ENCODE data around the gene ALKBH3.

ALKBH3 gene

GRCh38 chr11:43947815-43948214 is 67.2 kb downstream of the ALKBH3 start:
- TF ChIP-seq POLR2AphosphoS5 (IDR thresholded peaks at IDR 0.05; ENCODE audit: low read depth, low read length) = no peak
- TF ChIP-seq FOXP2 (optimal IDR thresholded peaks at IDR 0.05; ENCODE audit: borderline replicate concordance, extremely low read depth, extremely low read length, insufficient read depth) = no peak
- TF ChIP-seq, protein P1, sequence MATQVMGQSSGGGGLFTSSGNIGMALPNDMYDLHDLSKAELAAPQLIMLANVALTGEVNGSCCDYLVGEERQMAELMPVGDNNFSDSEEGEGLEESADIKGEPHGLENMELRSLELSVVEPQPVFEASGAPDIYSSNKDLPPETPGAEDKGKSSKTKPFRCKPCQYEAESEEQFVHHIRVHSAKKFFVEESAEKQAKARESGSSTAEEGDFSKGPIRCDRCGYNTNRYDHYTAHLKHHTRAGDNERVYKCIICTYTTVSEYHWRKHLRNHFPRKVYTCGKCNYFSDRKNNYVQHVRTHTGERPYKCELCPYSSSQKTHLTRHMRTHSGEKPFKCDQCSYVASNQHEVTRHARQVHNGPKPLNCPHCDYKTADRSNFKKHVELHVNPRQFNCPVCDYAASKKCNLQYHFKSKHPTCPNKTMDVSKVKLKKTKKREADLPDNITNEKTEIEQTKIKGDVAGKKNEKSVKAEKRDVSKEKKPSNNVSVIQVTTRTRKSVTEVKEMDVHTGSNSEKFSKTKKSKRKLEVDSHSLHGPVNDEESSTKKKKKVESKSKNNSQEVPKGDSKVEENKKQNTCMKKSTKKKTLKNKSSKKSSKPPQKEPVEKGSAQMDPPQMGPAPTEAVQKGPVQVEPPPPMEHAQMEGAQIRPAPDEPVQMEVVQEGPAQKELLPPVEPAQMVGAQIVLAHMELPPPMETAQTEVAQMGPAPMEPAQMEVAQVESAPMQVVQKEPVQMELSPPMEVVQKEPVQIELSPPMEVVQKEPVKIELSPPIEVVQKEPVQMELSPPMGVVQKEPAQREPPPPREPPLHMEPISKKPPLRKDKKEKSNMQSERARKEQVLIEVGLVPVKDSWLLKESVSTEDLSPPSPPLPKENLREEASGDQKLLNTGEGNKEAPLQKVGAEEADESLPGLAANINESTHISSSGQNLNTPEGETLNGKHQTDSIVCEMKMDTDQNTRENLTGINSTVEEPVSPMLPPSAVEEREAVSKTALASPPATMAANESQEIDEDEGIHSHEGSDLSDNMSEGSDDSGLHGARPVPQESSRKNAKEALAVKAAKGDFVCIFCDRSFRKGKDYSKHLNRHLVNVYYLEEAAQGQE (IDR thresholded peaks at IDR 0.05; ENCODE audit: insufficient read depth in 1 of 2, low read depth in 2 of 2, low read length in 2 of 2) = no peak
- no peak for TF ChIP-seq SIN3A (IDR thresholded peaks at IDR 0.05; ENCODE audit: borderline replicate concordance, insufficient read depth, low read length)
- no peak for TF ChIP-seq TAF1 (IDR thresholded peaks at IDR 0.05; ENCODE audit: borderline replicate concordance, insufficient read depth, low read length)

GRCh38 chr11:43948341-43949225 is 68.0 kb downstream of the ALKBH3 start:
- TF ChIP-seq TAF1 (IDR thresholded peaks at IDR 0.05; ENCODE audit: borderline replicate concordance, insufficient read depth, low read length) (no peak), FOXP2 (optimal IDR thresholded peaks at IDR 0.05; ENCODE audit: borderline replicate concordance, extremely low read depth, extremely low read length, insufficient read depth) (no peak), POLR2AphosphoS5 (IDR thresholded peaks at IDR 0.05; ENCODE audit: low read depth, low read length) (no peak)
- TF ChIP-seq, protein P1 (IDR thresholded peaks at IDR 0.05; ENCODE audit: insufficient read depth in 1 of 2, low read depth in 2 of 2, low read length in 2 of 2) = no peak

DNA sequence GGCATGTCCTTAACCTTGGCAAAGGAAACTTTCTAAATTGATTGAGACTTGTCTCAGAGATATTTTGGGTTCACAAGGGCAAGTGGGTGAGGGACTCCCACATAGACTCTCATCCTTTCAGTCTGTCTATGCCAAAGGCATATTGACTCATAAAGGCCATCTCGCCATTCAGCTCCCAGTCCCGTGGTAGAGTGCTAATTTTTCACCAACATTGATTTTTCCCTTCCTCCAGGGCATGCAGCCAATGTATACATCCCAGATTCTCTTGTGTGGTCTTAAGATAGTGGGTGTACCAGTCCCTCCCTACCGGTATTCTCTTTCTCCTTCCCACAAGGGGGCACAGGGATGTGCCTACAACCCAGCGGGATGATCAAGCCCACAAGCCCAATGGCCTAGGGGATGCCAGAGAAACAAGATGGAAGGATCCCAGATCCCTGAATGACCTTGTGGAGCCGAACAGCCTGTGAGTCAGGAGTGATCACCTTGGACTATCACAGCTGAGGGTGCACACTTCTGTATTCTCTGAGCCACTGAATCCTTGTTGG is 69.8 kb downstream of the ALKBH3 start:
- TF ChIP-seq FOXP2 (optimal IDR thresholded peaks at IDR 0.05; ENCODE audit: borderline replicate concordance, extremely low read depth, extremely low read length, insufficient read depth) = no peak
- no peak for TF ChIP-seq SIN3A (IDR thresholded peaks at IDR 0.05; ENCODE audit: borderline replicate concordance, insufficient read depth, low read length)
- TF ChIP-seq, protein P1 (IDR thresholded peaks at IDR 0.05; ENCODE audit: insufficient read depth in 1 of 2, low read depth in 2 of 2, low read length in 2 of 2) = no peak
- no peak for TF ChIP-seq POLR2AphosphoS5 (IDR thresholded peaks at IDR 0.05; ENCODE audit: low read depth, low read length)
- TF ChIP-seq TAF1 (IDR thresholded peaks at IDR 0.05; ENCODE audit: borderline replicate concordance, insufficient read depth, low read length) = no peak

DNA sequence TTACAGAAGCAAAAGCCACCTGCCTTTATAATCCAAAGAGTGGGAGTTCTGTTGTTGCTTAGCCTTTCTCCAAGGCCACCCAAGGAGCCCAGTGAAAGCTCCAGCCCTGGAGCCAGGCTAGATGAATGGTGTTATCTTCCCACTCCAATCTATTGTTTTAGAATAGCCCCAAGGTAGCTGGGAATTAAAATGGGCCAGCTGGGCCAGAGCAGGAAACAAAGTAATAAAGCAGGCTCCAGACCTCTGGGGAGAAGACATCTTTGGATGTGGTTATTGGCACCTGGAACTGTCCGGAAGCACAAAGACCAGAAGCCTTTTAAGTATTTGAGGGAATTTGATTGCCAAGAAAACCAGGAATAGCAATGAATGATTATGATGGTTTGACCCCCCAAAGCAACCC is 70.6 kb downstream of the ALKBH3 start:
- TF ChIP-seq FOXP2 (optimal IDR thresholded peaks at IDR 0.05; ENCODE audit: borderline replicate concordance, extremely low read depth, extremely low read length, insufficient read depth) (no peak), POLR2AphosphoS5 (IDR thresholded peaks at IDR 0.05; ENCODE audit: low read depth, low read length) (peak; percentile 42; the same call in 1 of the 2 replicates), TAF1 (IDR thresholded peaks at IDR 0.05; ENCODE audit: borderline replicate concordance, insufficient read depth, low read length) (0 out of 2 replicates have a peak, but pooled peaks have one; percentile 42), SIN3A (IDR thresholded peaks at IDR 0.05; ENCODE audit: borderline replicate concordance, insufficient read depth, low read length) (0 out of 2 replicates have a peak, but pooled peaks have one; percentile 31)
- TF ChIP-seq, protein P1 (IDR thresholded peaks at IDR 0.05; ENCODE audit: insufficient read depth in 1 of 2, low read depth in 2 of 2, low read length in 2 of 2) = peak in 1 of 2 experiments; percentile 53; a peak in 1 of 4 replicates

Data from PFSK-1 (cell line).